NK-92 (cell line): ENCODE results near the gene MAPK8IP1.
A peak's percentile ranks its signal among the peaks of the same experiment; 100 is the strongest.
"Not testable (repeated sequence)": the region's sequence is repeated elsewhere in the genome, so short reads cannot be mapped to it uniquely, and the experiment has no call there.

ENCODE experiments used
- DNase-seq: peaks from one replicate; lab custom pipeline; 2025; ENCODE audit not compliant: unreplicated experiment; lab: John Stamatoyannopoulos, UW

Gene MAPK8IP1

GRCh38 chr11:45885274-45885920 is at the start of gene MAPK8IP1:
Gene MAPK8IP1, plus strand, starts transcription at chr11:45885651. Its CDS starts 170 bp downstream, at chr11:45885821.
- no peak for DNase-seq

- no peak for DNase-seq
Measured at GRCh38 chr11:45839204-45839603, 46.2 kb upstream of the MAPK8IP1 start.

- not testable (repeated sequence) for DNase-seq
Measured at GRCh38 chr11:45840251-45840650, 45.2 kb upstream of the MAPK8IP1 start.

GRCh38 chr11:45843158-45843924 is 42.1 kb upstream of the MAPK8IP1 start:
- DNase-seq, result peak; percentile 65

- DNase-seq, result no peak
Measured at GRCh38 chr11:45844822-45845578, 40.5 kb upstream of the MAPK8IP1 start.

GRCh38 chr11:45846174-45846675 is 39.2 kb upstream of the MAPK8IP1 start:
- DNase-seq, result no peak

- peak; percentile 85 for DNase-seq
Measured at GRCh38 chr11:45846974-45847910, 38.2 kb upstream of the MAPK8IP1 start, which contains the start of gene CRY2. Gene CRY2, plus strand, starts transcription at chr11:45847475. Its CDS starts 16 bp downstream, at chr11:45847491.

- no peak for DNase-seq
Measured at GRCh38 chr11:45847911-45848316, 37.5 kb upstream of the MAPK8IP1 start.

- no peak for DNase-seq
Measured at GRCh38 chr11:45848654-45849081, 36.8 kb upstream of the MAPK8IP1 start.

- no peak for DNase-seq
Measured at GRCh38 chr11:45850446-45850845, 35.0 kb upstream of the MAPK8IP1 start.

GRCh38 chr11:45851228-45851627 is 34.2 kb upstream of the MAPK8IP1 start:
- no peak for DNase-seq

GRCh38 chr11:45852018-45852711 is 33.3 kb upstream of the MAPK8IP1 start:
- no peak for DNase-seq

GRCh38 chr11:45852712-45853101 is 32.7 kb upstream of the MAPK8IP1 start:
- DNase-seq, result no peak

- DNase-seq, result no peak
Measured at GRCh38 chr11:45853332-45854219, 31.9 kb upstream of the MAPK8IP1 start.

- no peak for DNase-seq
Measured at GRCh38 chr11:45855308-45855707, 30.1 kb upstream of the MAPK8IP1 start.

GRCh38 chr11:45856044-45856468 is 29.4 kb upstream of the MAPK8IP1 start:
- no peak for DNase-seq

GRCh38 chr11:45857961-45858474 is 27.4 kb upstream of the MAPK8IP1 start:
- DNase-seq, result no peak

- DNase-seq, result no peak
Measured at GRCh38 chr11:45858751-45859398, 26.6 kb upstream of the MAPK8IP1 start.
